HG03097 (cell line): ENCODE data around the gene CCL25.

Experiments used
- ATAC-seq: cut with Tn5 transposase; IDR thresholded peaks from one replicate; pipeline ENCODE4 v1.9.1; 2021; ENCODE audit not compliant: unreplicated experiment, low FRiP score

CCL25 gene

DNA sequence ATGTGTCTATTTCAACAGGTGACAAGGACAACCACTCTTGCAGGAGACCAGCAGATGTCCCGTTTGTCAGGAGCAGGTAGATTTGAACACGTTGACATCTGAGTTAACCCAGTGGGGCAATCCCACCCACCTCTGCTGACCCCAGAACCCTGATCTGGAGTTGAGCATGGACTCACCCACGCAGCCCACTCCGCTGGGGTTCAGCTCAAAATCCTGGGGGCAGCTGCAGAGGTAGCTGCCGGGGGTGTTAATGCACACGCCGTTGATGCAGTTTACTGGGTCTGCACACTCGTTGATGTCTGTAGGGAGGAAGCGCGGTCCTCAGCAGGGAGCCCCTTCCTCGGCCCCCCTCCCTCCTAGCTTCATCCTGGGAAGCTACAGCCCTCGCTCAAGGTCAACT is 56.9 kb downstream of the CCL25 start:
- no peak for ATAC-seq

DNA sequence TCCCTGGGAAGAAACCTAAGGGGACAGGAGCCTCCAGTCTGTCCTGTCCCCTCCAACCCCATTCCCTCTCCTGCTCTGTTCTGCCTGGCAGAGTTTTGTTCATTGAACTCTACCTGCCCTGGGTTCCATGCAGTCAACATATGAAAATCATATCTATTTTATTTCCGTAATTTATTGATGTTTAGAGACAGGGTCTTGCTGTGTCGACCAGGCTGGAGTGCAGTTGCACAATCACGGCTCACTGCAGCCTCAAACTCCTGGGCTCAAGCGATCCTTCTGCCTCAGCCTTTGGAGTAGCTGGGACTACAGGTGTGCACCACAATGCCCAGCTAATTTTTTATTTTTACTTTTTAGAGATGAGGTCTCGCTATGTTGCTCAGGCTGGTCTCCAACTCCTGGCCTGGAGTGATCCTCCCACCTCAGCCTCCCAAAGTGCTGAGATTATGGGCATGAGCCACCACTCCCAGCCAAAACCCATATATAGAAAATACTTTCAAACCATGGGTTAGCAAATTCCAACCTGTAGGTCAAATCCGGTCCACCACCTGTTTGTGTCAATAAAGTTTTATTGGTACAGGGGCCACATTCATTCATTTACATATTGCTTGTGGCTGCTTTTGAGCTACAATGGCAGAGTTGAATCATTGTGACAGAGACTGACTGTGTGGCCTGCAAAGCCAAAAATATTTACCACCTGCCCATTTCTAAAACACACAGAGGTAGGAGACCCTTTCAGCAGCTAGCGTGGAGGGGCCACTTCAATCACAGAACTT is 57.5 kb downstream of the CCL25 start:
- no peak for ATAC-seq

DNA sequence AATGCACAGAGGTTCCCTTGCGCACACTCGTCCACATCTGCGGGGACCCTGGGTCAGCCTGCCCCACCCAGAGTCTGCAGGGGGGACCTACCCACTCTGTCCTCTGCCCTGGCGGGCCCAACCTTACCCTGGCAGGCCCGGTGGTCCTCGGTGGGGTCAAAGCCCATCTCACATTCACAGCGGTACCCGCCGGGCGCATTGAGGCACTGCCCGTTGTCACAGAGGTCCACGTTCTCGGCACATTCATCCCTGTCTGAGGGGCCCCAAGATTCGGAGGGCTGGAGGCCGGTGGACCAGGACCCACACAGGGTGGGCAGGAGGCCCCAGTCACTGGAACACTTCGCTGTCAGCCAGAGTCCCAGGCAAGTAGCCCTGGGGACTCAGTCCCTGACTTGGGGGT is 58.4 kb downstream of the CCL25 start:
- no peak for ATAC-seq

DNA sequence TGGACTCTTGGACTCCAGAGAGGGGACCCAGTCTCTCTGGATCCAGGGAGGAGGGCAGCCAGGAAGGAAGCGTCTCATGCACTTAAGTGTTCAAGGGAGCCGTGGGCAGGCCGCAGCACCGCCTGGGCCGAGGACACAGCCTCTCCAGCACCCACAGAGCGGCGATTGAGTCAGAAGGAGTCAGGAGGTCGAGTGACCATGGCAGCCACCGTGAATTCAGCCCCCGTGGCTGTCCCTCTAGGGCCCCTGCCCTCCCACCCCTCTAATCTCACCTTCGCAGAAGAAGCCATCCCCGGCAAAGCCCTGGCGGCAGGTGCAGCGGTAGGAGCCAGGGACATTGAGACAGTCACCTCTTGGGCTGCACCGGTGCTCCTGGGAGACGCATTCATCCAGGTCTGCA is 58.8 kb downstream of the CCL25 start:
- no peak for ATAC-seq
